DMS53 treated with DMSO at 0.1 percent for 48 hours (cell line): ENCODE data around the gene SMU1.

ENCODE experiments used
- DNase-seq: peaks from one replicate; lab custom pipeline; 2025; ENCODE audit not compliant: unreplicated experiment; lab: John Stamatoyannopoulos, UW

SMU1 gene

GRCh38 chr9:33046061-33046460 is 30.4 kb downstream of the SMU1 start:
- no peak for DNase-seq

GRCh38 chr9:33044677-33045282 is 31.7 kb downstream of the SMU1 start:
- DNase-seq, result peak; percentile 69

GRCh38 chr9:33044162-33044673 is 32.3 kb downstream of the SMU1 start:
- DNase-seq, result peak; percentile 88

- DNase-seq, result no peak
Measured at GRCh38 chr9:33043671-33044070, 32.8 kb downstream of the SMU1 start.

GRCh38 chr9:33042473-33042872 is 34.0 kb downstream of the SMU1 start:
- no peak for DNase-seq

GRCh38 chr9:33041432-33042188 is 34.9 kb downstream of the SMU1 start:
- no peak for DNase-seq

GRCh38 chr9:33040792-33041431 is 35.6 kb downstream of the SMU1 start:
- no peak for DNase-seq

- DNase-seq, result no peak
Measured at GRCh38 chr9:33032865-33033264, 43.6 kb downstream of the SMU1 start.

- DNase-seq, result no peak
Measured at GRCh38 chr9:33032292-33032691, 44.2 kb downstream of the SMU1 start.

GRCh38 chr9:33030285-33030684 is 46.2 kb downstream of the SMU1 start:
- no peak for DNase-seq

GRCh38 chr9:33029231-33029786 is 47.2 kb downstream of the SMU1 start:
- peak; percentile 10 for DNase-seq

- DNase-seq, result peak; percentile 39
Measured at GRCh38 chr9:33025572-33026342, 50.7 kb downstream of the SMU1 start.

- DNase-seq, result peak; percentile 87
Measured at GRCh38 chr9:33024966-33025571, 51.4 kb downstream of the SMU1 start, which contains the start of gene DNAJA1. TSS of gene DNAJA1 (plus strand) at chr9:33025273. CDS start at chr9:33026485, 1,212 bp downstream.

GRCh38 chr9:33024126-33024965 is 52.1 kb downstream of the SMU1 start:
- DNase-seq, result peak; percentile 27

- no peak for DNase-seq
Measured at GRCh38 chr9:33023661-33024060, 52.8 kb downstream of the SMU1 start.

GRCh38 chr9:33022755-33023154 is 53.7 kb downstream of the SMU1 start:
- no peak for DNase-seq

- no peak for DNase-seq
Measured at GRCh38 chr9:33022303-33022702, 54.2 kb downstream of the SMU1 start.

- DNase-seq, result no peak
Measured at GRCh38 chr9:33019797-33020196, 56.7 kb downstream of the SMU1 start.

GRCh38 chr9:33017283-33018041 is 59.0 kb downstream of the SMU1 start:
- DNase-seq, result no peak
